ENCODE measurements around the gene MIOX.
"Not testable (repeated sequence)": the region's sequence is repeated elsewhere in the genome, so short reads cannot be mapped to it uniquely, and the experiment has no call there.

MIOX gene

DNA sequence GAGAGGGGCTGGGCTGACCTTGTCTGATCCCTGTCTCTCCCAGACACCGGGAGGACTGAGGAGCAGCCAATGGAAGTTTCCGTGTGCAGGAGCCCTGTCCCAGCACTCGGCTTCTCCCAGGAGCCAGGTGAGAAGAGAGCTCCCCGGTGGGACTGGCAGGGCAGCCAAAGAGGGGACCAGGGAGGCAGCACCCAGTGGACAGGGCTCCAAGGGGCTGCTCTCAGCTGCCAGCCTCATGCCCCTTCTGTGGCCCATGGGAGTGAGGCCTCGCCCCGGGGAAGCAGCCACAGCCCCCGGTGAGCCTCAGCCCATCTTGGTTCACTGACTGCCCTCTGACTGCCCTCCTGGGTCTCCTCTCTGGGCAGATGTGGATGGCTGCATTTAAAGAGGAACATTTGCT is 31.9 kb downstream of the MIOX start:
- DNase-seq, result no peak

DNA sequence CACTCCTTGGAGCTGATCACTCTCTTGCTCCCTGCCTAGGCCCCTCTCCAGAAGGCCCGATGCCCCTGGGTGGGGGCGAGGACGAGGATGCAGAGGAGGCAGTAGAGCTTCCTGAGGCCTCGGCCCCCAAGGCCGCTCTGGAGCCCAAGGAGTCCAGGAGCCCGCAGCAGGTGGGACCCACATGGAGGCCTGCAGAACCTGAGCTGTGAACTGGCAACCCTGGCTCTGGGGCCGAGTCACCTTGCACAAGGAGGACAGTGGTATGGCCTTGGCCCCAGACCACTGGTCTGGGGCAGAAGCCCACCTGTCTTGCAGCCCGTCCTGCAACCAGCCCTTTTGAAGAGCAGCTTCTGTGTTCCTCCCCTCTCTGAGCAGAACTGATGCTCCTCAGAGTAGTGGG is 32.5 kb downstream of the MIOX start:
- DNase-seq, result no peak

DNA sequence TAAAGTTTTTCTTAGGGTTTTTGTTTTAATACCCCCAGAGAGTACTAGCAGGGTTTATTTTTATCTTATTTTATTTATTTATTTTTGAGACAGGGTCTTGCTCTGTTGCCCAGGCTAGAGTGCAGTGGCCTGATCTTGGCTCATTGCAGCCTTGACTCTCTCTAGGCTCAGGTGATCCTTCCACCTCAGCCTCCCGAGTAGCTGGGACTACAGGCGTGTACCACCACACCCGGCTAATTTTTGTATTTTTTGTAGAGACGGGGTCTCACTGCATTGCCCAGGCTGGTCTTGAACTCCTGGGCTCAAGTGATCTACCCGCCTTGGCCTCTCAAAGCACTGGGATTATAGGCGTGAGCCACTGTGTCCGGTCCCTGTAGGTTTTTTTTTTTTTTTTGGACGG is 33.5 kb downstream of the MIOX start:
- not testable (repeated sequence) for DNase-seq

DNA sequence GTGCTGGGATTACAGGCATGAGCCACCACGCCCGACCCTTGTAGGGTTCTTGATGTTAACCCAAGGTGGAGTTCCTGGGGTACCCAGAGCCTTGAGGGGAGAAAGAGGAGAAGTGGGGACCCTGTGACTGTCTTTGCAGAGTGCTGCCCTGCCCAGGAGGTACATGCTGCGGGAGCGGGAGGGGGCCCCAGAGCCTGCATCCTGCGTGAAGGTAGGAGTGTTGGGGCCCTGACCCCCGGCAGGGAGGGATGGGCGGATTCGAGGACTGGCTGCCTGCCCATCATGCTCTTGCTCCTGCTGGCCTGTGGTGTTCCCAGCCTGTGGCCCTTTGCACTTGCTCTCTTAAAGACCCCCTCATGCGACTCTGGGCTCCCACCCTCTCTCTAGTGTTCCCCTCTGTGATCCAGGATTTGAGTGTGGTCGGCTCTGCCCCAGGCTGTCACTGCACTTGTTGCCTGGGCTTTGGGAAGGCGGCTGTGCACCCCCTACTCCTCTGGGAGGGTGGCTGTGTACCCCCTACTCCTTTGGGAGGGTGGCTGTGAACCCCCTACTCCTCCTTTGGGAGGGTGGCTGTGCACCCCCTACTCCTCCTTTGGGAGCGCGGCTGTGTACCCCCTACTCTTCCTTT is 34.3 kb downstream of the MIOX start:
- no peak for DNase-seq

DNA sequence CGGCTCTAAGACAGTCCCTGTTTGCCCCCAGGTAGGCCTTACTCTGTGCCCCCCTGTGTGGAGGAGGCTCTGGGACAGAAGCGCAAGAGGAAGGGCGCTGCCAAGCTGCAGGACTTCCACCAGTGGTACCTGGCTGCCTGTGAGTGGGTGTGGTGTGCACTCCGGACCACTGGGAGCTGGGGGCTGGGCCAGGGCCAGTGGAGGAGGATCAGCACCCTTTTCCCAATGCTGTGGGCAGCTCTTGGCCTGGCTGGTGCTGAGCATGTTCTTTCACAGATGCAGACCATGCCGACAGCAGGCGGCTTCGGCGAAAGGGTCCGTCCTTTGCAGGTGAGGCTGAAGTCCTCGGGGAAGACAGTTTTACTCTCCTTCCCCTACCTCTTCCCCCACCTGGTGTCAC is 35.1 kb downstream of the MIOX start:
- DNase-seq, result no peak

DNA sequence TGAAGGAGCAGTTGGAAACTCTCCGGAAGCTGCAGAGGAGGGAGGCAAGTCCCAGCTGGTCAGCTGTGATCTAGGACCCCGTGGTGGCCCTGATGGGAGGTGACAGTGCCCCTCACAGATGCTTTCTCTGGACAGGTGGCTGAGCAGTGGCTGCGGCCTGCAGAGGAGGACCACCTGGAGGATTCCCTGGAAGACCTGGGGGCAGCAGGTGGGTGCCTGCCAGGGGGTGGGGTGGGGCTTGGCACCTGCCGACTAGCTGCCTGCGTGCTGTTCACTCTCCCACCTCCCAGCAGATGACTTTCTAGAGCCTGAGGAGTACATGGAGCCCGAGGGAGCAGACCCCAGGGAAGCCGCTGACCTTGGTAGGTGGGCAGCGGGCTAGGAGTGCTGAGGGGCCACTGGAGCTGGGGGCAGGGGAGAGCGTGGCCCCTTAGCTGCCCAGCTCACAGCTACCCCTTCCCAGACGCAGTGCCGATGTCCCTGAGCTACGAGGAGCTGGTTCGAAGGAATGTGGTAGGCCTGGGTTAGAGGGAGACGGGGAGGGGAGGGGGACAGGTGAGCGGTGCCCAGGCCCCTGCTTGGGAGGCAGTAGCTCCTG is 35.6 kb downstream of the MIOX start:
- no peak for DNase-seq

DNA sequence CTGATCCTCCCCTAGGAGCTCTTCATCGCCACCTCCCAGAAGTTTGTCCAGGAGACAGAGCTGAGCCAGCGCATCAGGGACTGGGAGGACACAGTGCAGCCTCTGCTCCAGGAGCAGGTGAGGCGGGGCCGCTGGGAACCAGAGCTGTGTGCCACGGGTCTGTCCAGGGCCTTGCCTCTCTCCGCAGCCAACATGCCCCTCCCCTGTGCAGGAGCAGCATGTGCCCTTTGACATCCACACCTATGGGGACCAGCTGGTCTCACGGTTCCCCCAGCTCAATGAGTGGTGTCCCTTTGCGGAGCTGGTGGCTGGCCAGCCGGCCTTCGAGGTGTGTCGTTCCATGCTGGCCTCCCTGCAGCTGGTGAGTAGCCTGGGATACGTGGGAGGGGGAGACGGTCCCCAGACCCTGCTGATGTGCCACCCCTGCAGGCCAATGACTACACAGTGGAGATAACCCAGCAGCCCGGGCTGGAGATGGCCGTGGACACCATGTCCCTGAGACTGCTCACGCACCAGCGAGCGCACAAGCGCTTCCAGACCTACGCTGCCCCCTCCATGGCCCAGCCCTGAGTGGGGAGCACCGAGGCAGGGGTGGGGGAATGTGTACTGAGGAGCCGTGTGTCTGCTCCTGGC is 36.3 kb downstream of the MIOX start:
- DNase-seq, result no peak

DNA sequence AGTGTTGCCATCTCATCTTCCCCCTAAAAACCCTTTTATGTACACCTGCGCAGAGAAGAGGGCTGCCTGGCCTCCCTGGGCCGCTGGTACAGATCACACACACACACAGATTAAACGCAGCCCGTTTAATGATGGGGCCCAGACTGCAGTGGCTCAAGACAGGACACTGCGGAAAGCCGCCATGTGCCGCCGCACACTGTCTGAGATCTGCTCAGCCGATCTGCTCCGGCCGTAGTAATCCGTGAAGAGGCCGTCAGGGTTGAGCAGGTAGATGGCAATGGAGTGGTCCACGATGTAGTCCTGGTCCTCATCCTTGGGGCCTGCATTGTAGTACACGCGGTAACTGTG is 36.8 kb downstream of the MIOX start:
- DNase-seq, result no peak

DNA sequence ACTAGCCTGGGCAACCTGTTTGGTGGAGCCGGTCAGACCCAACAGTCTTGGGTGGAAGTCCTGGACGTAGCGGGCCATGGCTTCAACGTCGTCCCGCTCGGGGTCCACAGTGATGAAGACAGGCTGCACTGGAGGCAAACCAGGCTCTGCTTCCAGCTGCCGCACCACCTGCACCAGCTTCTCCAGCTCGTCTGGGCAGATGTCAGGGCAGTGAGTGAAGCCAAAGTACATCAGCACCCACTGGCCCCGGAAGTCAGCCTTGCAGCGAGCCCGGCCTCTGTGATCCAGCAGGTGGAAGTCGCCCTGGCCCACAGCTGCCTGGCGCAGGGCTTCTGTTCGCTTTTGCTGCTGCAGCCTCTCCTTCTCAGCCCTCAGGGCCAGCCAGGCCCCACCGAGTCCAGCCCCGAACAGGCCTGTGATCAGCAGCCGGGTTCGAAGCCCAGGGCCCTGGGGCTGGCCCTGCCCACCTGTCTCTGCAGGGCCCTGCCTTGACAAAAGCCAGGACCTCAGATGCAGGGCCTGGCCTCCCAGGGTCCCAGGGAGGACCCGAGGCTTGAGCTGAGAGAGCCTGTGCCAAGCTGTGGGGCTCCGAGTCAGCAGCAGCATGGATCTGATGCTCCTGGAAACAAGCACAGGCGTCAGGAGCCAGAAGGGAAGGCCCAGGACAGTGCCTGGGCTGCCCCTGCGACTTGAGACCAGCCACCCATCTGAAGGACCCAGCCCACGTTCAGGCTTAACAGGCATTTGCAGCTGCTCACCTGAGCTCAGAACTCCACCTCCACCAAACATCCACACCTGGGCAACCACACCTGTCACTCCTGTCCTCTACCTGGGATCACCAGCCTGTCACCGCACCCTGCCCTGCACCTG is 37.4 kb downstream of the MIOX start:
- DNase-seq, result no peak

DNA sequence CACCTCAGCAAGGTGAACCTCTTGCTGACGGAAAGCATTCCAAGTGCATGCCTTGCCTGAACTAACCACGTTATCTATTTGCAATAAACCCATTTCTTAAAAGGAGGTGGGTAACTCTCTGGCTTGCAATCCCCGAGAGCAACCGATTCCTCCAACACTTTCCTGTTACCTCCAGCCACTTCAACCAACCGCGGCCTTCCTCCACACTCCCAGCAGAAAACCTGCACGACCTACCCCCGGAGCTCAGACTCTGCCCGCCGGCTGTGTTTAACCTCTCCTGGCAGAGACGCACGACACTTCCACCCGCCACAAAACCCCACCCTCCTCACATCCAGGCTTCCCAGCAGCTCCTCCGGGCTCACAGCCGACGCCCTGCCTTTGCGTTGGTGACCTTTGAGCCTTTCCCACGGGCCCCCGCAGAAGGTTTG is 38.0 kb downstream of the MIOX start:
- DNase-seq, result no peak

DNA sequence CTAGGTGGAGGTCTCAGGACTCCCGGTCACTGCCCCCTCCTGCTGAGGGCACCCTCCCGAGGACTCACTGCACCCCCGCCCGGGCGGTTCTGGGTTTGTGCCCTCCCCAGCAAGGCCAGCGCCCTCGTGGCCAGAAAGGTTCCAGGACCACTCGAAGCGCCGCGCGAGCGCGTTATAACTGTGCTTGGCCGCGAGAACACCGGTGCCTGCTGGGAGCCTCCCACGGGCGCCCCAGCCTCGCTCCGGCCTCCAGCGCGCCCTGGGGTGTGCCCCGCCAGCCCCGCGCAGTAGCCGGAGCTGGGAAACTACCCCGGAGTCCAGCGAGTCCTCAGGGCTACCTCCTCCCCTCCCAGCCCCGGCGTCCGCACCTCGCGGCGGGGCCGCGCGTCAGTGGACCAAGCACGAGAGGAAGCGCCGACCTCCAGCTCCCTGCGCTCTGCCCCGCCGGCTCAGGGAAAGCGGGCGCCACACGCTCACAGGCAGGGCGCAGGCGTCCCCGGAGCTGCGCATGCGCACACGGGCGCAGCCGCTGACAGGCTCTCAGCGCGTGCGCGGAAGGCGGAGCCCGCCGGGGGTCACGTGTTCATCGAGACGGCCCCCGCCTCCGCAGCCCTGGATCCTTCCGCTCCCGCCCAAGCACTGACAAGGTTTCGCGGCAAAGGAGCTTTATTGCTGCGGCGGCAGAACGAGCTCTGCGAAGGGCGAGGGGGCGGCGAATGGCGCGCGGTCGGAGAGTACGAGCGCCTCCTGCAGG is 38.6 kb downstream of the MIOX start, which contains the start of gene SCO2:
TSS of gene SCO2 (minus strand) at position 495 of the 754 bp plus-strand sequence. CDS start 1,187 bp downstream, outside the sequence.
- DNase-seq, result peak; percentile 96

DNA sequence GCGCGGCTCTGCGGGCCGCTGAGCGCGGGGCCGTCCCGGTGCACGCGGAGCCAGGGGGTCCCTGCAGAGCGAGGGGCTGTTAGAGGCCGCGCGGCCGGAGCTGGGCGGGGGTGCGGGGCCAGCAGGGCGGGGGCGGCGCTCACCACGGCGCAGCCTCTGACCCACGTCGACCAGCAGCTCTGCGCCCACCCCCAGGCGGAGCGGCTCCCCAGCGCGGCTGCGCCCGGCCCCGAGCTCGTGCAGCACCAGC is 39.1 kb downstream of the MIOX start:
- no peak for DNase-seq

DNA sequence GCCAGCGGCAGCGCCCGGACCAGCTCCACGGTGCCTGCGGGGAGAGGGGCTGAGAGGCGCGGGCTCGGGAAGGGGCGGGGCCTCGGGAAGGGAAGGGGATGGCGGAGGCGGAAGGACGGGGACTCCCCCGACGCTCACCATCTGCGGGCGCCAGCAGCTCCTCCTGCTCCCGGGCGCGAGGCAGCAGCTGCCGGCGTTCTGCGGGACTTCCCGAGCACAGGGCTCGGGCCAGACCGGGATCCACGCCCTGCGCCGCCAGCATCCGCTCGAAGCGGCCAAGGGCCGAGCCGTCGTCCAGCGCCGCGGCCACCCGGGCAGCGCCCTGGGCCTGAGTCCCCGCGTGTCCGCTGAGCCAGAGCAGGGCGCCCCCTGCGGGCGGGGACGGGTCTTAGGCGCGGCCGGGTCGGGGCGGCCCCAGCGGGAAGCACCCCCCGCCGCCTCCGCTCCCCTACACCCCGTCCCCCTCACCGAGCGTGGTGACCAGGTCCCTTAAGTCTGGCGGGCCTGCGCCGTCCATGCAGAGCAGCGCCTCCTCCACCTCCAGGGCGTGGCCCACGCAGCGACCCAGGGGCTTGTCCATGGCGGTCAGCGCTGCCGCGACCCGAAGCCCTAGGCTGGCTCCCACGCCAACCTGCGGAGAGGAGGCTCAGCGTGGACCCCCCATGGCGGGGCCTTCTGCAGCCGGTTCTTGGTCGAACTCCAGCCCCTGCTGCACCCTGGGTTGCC is 39.6 kb downstream of the MIOX start:
- DNase-seq, result peak; percentile 66

DNA sequence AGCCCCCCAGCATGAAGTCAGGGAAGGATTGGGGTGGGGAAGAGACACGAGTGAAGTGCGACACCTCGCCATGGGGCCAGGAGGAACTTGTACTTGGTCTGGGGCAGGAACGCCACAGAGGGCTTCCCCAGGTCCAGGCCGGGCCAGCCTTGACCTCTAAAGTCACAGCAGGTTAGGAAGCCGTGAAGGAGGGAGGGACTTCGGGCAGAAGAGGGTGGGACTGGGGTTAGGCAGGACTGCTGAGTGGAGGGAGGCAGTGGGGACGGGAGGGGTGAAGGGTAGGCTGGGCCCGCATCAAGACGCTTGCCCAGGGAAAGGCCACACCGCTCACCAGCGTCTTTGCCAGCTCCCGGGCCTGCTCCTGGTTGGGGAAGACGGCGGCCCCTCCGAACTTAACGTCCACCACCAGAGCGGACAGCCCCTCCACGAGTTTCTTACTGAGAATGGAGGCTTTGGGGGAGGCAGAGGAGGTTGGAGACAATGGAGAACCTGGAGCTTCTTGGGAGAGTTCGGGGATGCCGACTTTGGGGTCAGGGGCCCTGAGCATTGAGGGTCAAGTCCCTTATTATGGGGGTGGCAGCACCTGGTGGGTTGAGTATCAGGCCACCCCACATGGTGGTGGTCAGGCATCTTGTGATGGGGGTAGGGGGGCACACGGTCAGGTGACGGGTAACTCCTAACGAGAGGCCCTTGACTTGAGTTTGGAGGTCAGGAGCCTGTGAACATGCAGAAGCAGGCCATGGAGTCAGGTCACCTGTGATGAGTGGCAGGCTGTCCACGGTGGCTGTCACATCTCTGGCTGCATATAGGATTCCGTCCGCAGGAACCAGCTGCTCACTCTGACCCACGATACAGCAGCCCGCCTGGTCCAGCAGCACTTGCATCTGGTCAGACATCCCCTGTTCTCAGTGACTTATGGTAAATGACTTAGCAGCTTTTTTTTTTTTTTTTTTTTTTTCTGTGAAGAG is 40.5 kb downstream of the MIOX start:
- no peak for DNase-seq

DNA sequence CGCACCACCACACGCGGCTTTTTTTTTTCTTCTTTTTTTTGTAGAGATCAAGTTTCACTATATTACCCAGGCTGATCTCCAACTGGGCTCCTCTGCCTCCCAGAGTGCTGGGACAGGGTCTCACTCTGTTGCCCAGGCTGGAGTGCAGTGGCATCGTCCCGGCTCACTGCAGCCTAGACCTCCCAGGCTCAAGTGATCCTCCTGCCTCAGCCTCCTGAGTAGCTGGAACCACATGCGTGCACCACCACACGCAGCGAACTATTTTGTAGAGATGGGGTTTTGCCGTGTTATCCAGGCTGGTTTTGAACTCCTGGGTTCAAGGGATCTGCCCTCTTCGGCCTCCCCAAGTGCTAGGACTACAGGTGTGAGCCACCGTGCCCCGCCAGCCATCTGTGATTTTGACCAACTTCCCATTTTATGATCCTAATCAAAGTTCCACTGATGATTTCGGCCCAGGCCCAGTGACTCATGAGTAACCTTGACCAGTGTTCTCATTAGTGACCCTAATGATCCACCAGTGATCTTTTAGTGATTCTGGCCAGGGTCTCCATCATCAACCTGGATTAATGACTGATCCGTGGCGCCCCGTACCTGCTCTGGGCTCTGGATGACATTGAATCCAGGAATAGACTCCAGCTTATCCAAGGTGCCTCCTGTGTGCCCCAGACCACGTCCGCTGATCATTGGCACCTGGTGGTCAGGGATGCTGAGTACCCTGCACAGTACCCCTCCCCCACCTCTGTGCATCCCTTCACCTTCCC is 41.4 kb downstream of the MIOX start:
- DNase-seq, result no peak

DNA sequence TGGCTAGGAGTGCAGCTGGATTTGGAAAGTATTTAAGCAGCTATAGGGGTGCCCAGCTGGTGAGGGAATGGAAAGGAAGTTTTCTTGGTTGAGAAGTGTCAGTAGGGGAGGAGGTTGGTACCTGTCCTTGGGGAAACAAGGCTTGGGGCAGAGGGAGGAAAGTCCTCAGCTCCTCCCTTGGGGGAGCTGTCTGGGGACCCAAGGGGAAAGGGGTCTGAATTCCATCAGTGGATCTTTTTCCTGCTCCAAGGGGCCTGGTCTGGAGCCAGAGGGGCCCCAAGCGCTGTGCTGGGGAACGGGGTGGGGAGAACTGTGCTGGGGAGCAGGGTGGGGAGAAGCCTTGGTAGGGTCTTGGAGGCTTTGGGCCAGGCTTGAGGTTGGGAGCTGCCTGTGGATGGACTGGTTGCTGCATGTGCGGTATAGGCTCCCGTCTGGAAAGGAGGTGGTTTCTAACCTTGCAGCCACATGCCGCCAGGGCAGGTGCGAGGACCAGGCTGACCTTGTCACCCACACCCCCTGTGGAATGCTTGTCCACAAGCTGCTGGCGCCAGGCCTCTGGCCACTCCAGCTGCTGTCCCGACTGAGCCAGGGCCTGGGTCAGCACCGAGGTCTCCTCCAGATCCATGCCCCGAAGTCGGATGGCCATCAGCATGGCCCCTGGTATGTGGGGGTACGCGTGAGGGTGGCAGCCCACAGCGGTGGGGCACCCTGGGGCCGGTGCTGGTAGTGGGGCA is 42.2 kb downstream of the MIOX start:
- DNase-seq, result no peak

DNA sequence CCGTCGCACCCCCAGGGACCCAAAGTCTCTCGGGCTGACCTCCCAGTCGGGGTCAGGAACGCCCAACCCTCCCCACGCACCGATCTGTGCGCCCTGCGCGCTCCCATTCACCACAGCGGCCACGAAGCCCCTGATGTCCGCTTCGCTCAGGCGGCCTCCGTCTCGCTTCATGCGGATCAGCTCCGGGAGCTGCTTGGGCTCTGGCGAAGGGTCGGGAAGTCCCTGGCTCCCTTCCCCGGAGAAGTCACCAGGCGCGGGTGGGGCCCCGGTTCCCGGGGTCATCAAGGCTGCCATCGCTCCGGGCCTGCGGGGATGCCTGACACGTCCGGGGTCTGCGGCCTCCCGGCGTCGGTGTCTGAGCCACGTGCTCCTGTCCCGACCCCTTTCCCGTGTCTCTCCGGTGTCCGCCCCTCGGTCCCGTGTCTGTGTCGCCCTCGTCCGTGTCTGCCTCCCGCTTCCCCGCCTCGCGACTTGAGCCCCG is 42.8 kb downstream of the MIOX start:
- no peak for DNase-seq

DNA sequence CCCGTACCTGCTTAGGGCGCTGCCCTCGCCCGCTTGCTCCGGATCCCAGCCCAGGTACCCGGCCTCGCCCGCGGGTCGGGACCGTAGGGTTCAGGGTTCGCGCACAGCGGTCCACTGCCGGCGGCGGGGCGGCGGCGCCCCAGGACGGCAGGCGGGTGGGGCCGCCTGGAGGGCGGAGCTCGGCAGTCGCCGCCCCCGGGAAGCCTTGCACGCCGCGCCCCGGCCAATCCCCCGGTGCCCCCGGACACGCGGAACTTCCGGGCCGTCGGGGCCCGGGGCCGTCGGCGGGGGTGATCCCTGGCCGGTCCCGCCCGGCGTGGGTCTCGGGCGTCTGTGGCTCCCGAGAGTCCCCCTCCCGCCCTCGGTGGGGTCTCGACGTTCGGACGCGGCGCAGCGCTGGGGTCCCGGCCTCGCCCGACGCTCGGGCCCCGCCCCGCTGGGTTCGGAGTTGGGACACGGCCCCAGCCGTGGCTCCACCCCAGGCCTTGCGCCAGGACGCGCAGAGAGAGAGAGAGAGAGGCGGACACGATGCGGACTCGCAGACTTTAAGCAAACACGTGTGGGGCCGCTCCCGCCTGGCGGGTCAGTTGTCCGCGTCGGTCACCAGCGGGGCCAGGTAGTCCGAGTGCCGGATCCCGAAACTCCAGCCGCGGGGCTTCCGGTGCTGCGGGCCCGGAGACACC is 43.4 kb downstream of the MIOX start, which contains the start of gene TYMP:
TSS of gene TYMP (minus strand) at position 116 of the 683 bp plus-strand sequence. CDS start 303 bp downstream, outside the sequence.
- no peak for DNase-seq

DNA sequence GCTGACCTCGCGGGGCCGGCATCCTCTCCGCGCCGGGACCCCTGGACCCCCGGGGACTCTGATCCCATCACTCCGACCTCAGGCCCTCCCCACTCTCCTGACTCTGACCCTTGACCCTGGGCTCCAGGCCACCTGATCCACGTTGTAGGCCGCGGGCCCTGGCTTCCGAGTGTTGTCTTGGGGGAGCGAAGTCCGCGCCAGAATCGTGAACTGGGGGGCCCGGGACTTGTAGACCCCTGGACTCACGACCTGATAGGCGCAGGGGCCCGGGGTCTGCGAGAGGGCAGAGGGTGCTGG is 43.9 kb downstream of the MIOX start:
- DNase-seq, result no peak

Data from effector CD8-positive, alpha-beta T cell (primary cell).